GM18861 (cell line): Measurements from ENCODE around the gene EXOC3.

Experiments
- ATAC-seq: cut with Tn5 transposase; IDR thresholded peaks from one replicate; pipeline ENCODE4 v1.9.1; 2021; ENCODE audit not compliant: unreplicated experiment

EXOC3 gene

GRCh38 chr5:456351-457194, 13.6 kb downstream of the EXOC3 start:
- ATAC-seq, result no peak

GRCh38 chr5:457195-457961, 14.4 kb downstream of the EXOC3 start:
- ATAC-seq, result no peak

GRCh38 chr5:458547-459353, 15.8 kb downstream of the EXOC3 start:
- ATAC-seq, result peak; percentile 66

GRCh38 chr5:459562-460272, 16.7 kb downstream of the EXOC3 start:
- ATAC-seq, result no peak

- no peak for ATAC-seq
Measured at GRCh38 chr5:460273-460625, 17.3 kb downstream of the EXOC3 start.

- no peak for ATAC-seq
Measured at GRCh38 chr5:462051-462481, 19.1 kb downstream of the EXOC3 start.

- ATAC-seq, result no peak
Measured at GRCh38 chr5:463301-463700, 20.3 kb downstream of the EXOC3 start.

- no peak for ATAC-seq
Measured at GRCh38 chr5:463952-464351, 21.0 kb downstream of the EXOC3 start.

- ATAC-seq, result no peak
Measured at GRCh38 chr5:464446-464842, 21.5 kb downstream of the EXOC3 start.

GRCh38 chr5:464843-465590, 22.0 kb downstream of the EXOC3 start:
- ATAC-seq, result no peak

- ATAC-seq, result no peak
Measured at GRCh38 chr5:465591-466403, 22.8 kb downstream of the EXOC3 start.

GRCh38 chr5:466661-467310, 23.8 kb downstream of the EXOC3 start:
- no peak for ATAC-seq

GRCh38 chr5:468401-468800, 25.4 kb downstream of the EXOC3 start:
- ATAC-seq, result no peak

- ATAC-seq, result no peak
Measured at GRCh38 chr5:469752-470483, 26.9 kb downstream of the EXOC3 start.

- ATAC-seq, result no peak
Measured at GRCh38 chr5:470961-471749, 28.2 kb downstream of the EXOC3 start.

GRCh38 chr5:471750-472058, 28.7 kb downstream of the EXOC3 start:
- ATAC-seq, result no peak

- no peak for ATAC-seq
Measured at GRCh38 chr5:472076-472655, 29.2 kb downstream of the EXOC3 start.
